Pons (tissue), 1 donor: ENCODE data around the gene GALT.

Experiments used
- DNase-seq: peaks from one replicate; pipeline ENCODE4 v3.0.0-alpha.2; 2016; ENCODE audit warnings: low spot score

GALT gene

GRCh38 chr9:34646211-34647083, at the start of gene GALT:
GALT (plus strand) TSS chr9:34646675; CDS start chr9:34646705, 30 bp downstream.
- peak; percentile 78 for DNase-seq

GRCh38 chr9:34599546-34599945, 46.9 kb upstream of the GALT start:
- no peak for DNase-seq

GRCh38 chr9:34600908-34601307, 45.6 kb upstream of the GALT start:
- no peak for DNase-seq

- no peak for DNase-seq
Observed at GRCh38 chr9:34601937-34602573, 44.4 kb upstream of the GALT start.

GRCh38 chr9:34603610-34604231, 42.8 kb upstream of the GALT start:
- peak; percentile 83 for DNase-seq

- DNase-seq: no peak
Observed at GRCh38 chr9:34606190-34606589, 40.3 kb upstream of the GALT start.

- no peak for DNase-seq
Observed at GRCh38 chr9:34606905-34607304, 39.6 kb upstream of the GALT start.

GRCh38 chr9:34607331-34607730, 39.1 kb upstream of the GALT start:
- DNase-seq: no peak

GRCh38 chr9:34610434-34611206, 35.9 kb upstream of the GALT start:
- DNase-seq: no peak

GRCh38 chr9:34611251-34611810, 35.1 kb upstream of the GALT start:
- DNase-seq: peak; percentile 29

GRCh38 chr9:34611811-34612787, 34.4 kb upstream of the GALT start, which contains the start of gene RPP25L:
RPP25L (minus strand) TSS chr9:34612097; CDS start chr9:34611296, 801 bp downstream.
- peak; percentile 88 for DNase-seq

GRCh38 chr9:34612788-34613390, 33.6 kb upstream of the GALT start:
- peak; percentile 90 for DNase-seq

- DNase-seq: no peak
Observed at GRCh38 chr9:34615132-34615531, 31.3 kb upstream of the GALT start.

- peak; percentile 96 for DNase-seq
Observed at GRCh38 chr9:34620061-34620994, 26.1 kb upstream of the GALT start, which contains the start of gene DCTN3. DCTN3 (minus strand) TSS chr9:34620495; CDS start chr9:34620464, 31 bp downstream.

- DNase-seq: no peak
Observed at GRCh38 chr9:34623374-34624235, 22.9 kb upstream of the GALT start.

GRCh38 chr9:34624475-34625185, 21.8 kb upstream of the GALT start:
- no peak for DNase-seq

GRCh38 chr9:34625186-34625486, 21.3 kb upstream of the GALT start:
- no peak for DNase-seq
